ENCODE data around the gene SND1. TPM values are rescaled to one million over a fixed set of nuclear protein-coding genes. Genes with fewer than 3 reads are reported as not detected.

The SND1 gene
- total RNA-seq, 4 donors from 2014 or later = 62.0 to 89.4 (median 82.1) TPM

DNA sequence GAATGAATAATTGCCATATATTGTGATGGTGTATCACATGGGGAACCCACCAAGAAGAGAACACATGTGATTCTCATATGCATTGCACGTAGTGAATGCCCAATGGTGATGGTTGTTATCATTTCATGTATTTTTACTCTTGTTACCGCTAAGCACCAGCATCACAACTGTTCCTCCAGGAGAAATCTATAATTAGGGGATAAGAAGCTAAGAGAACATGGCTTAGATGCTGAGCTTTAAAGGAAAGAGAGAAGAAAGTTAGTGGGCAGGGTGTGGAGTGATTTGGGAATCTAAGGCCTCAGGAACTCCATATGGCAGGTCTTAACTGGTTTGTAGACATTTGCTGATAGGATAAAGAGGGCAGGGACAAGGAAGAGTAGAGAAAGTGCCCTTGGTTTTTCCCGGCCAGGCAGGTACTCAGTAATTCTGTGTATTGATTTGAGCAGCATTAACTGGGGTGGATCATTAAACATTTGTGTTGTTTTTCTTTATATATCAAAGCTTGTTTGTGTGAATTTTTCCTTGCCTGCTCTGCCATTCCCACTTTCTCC, 233.3 kb downstream of the SND1 start:
- no peak overlapping the region for H3K4me3 ChIP-seq (ENCODE audit: low read depth, poor library complexity, severe bottlenecking)
- TF ChIP-seq, protein P1, sequence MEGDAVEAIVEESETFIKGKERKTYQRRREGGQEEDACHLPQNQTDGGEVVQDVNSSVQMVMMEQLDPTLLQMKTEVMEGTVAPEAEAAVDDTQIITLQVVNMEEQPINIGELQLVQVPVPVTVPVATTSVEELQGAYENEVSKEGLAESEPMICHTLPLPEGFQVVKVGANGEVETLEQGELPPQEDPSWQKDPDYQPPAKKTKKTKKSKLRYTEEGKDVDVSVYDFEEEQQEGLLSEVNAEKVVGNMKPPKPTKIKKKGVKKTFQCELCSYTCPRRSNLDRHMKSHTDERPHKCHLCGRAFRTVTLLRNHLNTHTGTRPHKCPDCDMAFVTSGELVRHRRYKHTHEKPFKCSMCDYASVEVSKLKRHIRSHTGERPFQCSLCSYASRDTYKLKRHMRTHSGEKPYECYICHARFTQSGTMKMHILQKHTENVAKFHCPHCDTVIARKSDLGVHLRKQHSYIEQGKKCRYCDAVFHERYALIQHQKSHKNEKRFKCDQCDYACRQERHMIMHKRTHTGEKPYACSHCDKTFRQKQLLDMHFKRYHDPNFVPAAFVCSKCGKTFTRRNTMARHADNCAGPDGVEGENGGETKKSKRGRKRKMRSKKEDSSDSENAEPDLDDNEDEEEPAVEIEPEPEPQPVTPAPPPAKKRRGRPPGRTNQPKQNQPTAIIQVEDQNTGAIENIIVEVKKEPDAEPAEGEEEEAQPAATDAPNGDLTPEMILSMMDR (IDR thresholded peaks at IDR 0.05) = no peak
- TF ChIP-seq POLR2A (IDR thresholded peaks at IDR 0.05) = no peak
- no peak for DNase-seq (ENCODE audit: low spot score in 2 of 2)
- WGBS, 2 donors = 81% methylated on average over 3 of the region's 3 CpGs
- intact Hi-C loops (cut with DNase I; ENCODE audit: low total_unique reads) = no loop called here

DNA sequence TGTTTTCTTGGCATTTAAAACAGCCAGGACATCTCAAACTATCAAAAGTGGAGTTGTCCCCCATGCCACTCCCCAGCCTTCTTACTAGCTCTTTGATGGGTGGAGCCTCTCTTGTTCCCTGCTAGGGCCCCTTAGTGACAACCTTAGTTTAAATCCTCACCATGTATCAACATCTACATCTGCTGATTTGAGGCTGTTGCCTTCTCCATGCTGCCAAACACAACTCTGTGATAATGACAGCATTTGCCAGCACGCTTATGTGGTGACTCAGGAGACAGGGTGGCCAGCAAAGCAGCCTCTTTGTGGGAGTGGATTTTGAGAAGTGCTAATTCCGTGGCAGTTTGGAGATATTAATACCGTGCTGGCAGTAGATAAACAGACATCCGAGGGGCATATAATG, 233.8 kb downstream of the SND1 start:
- intact Hi-C loops (cut with DNase I; ENCODE audit: low total_unique reads) = no loop called here

DNA sequence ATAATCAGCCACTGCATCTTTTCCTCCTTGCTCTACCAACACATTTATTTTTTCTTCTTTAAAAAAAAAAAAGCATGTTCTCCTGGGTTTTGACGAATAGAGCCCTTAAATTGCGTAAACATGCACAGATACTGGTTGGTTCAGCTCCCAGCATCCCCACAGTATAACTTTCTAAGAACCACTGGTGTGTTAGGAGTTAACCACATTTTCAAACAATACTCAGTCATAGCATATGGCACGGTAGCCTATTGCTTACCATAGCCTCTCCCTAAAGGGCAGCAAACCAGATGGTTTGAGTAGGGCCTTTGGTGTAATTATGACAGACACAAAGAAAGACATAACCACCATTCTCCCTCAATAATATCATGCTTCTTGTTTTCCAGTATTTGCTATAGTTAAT, 234.3 kb downstream of the SND1 start:
- 54 to 65% methylated on average over 3 of the region's 3 CpGs for WGBS, 2 donors
- H3K4me3 ChIP-seq (ENCODE audit: low read depth, poor library complexity, severe bottlenecking) = no peak overlapping the region
- TF ChIP-seq POLR2A (IDR thresholded peaks at IDR 0.05) = no peak
- TF ChIP-seq, protein P1 (IDR thresholded peaks at IDR 0.05) = no peak
- intact Hi-C loops (cut with DNase I; ENCODE audit: low total_unique reads) = no loop called here
- DNase-seq (ENCODE audit: low spot score in 2 of 2) = no peak

More for the DNA sequence above, 233.8 kb downstream of the SND1 start:
- TF ChIP-seq POLR2A (IDR thresholded peaks at IDR 0.05) = no peak
- no peak overlapping the region for H3K4me3 ChIP-seq (ENCODE audit: low read depth, poor library complexity, severe bottlenecking)
- DNase-seq (ENCODE audit: low spot score in 2 of 2) = peak in 1 of 2 donors; percentile 20
- 25 to 34% methylated on average over 4 of the region's 4 CpGs for WGBS, 2 donors

DNA sequence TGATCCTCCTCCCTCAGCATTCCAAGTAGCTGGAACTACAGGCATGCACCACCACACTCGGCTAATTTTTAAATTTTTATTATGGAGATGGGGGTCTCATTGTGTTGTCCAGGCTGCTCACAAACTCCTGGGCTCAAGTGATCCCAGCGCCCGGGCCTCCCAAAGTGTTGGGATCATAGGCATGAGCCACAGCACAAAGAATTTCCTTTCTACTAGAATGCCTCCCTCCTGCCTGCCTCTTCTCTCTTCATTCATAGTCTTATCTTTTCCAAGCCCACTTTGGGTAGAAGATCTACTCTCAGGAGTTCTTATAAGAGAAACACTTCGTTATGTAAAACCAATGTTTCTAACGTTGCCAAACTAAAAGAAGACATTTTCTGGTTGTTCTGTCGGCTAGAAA, 235.1 kb downstream of the SND1 start:
- no peak overlapping the region for H3K4me3 ChIP-seq (ENCODE audit: low read depth, poor library complexity, severe bottlenecking)
- WGBS, 2 donors = 93 to 96% methylated on average over 6 of the region's 6 CpGs
- intact Hi-C loops (cut with DNase I; ENCODE audit: low total_unique reads) = no loop called here
- TF ChIP-seq, protein P1 (IDR thresholded peaks at IDR 0.05) = no peak
- TF ChIP-seq POLR2A (IDR thresholded peaks at IDR 0.05) = no peak
- no peak for DNase-seq (ENCODE audit: low spot score in 2 of 2)

DNA sequence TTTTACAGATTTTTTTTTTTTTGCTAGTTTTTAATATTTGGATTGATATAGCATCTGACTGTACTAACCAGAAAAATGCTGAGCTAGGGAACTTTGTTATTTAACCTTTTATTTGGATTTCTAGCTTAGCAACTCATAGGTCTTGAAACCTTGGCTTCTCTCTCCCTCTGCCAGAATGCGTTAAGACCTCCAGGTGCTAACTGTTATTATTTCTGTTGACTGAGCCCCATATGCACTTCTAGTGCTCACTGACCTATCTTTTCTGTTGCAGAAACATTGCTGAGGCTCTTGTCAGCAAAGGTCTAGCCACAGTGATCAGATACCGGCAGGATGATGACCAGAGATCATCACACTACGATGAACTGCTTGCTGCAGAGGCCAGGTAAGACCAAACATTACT, 235.6 kb downstream of the SND1 start:
- TF ChIP-seq, protein P1 (IDR thresholded peaks at IDR 0.05) = no peak
- no peak for TF ChIP-seq POLR2A (IDR thresholded peaks at IDR 0.05)
- no peak for DNase-seq (ENCODE audit: low spot score in 2 of 2)
- intact Hi-C loops (cut with DNase I; ENCODE audit: low total_unique reads) = no loop called here
- H3K4me3 ChIP-seq (ENCODE audit: low read depth, poor library complexity, severe bottlenecking) = no peak overlapping the region
- WGBS, 2 donors = 96 to 98% methylated on average over 3 of the region's 3 CpGs

DNA sequence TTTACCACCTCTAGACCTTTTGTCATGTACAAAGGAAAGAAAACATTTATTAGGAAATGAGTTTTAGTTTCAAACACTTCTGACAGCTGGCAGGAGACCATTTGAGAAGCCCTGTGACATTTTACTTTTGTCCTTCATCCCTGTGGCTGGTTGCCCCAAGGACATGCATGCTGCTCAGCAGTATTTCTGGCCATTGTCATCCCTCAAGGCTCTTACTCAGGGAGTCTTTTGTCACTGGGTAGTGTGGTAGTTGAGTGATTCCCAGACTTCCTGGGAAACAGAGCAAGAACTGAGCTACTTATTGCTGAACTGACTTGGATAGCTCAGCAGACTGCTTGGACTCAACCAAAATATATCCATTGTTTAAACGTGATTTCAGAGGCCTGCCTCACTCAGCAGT, 236.4 kb downstream of the SND1 start:
- 59 to 79% methylated on average over 1 of the region's 1 CpG for WGBS, 2 donors
- no peak overlapping the region for H3K4me3 ChIP-seq (ENCODE audit: low read depth, poor library complexity, severe bottlenecking)
- no peak for DNase-seq (ENCODE audit: low spot score in 2 of 2)
- TF ChIP-seq, protein P1 (IDR thresholded peaks at IDR 0.05) = no peak
- TF ChIP-seq POLR2A (IDR thresholded peaks at IDR 0.05) = no peak
- intact Hi-C loops (cut with DNase I; ENCODE audit: low total_unique reads) = no loop called here
